Measurements from ENCODE around the gene AGAP3.

AGAP3 gene

DNA sequence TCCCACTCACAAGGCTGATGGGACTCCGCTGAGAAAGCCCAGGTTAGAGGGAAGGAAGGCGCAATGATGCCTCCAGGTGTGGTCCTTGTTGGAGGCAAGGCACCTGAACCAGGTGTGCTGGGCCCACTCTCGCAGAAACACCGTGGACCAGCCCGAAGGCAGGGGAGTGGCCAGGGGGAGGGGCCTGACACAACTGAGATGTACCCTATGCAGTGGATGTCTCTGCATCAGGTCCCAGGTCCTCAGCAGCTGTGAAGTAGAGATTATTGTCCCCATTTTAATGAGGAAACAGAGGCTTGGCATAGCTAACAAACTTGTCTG, 49.2 kb downstream of the AGAP3 start:
- Mint-ChIP-seq H3K36me3 (peaks cover 51% of the 10 kb centered on the region), H3K27ac (no peak overlapping the region), H3K4me1 (no peaks in the 10 kb centered on the region), H3K9me3 (no peaks in the 10 kb centered on the region), H3K4me3 (no peak overlapping the region), H3K27me3 (no peaks in the 10 kb centered on the region)
- ATAC-seq: no peak

DNA sequence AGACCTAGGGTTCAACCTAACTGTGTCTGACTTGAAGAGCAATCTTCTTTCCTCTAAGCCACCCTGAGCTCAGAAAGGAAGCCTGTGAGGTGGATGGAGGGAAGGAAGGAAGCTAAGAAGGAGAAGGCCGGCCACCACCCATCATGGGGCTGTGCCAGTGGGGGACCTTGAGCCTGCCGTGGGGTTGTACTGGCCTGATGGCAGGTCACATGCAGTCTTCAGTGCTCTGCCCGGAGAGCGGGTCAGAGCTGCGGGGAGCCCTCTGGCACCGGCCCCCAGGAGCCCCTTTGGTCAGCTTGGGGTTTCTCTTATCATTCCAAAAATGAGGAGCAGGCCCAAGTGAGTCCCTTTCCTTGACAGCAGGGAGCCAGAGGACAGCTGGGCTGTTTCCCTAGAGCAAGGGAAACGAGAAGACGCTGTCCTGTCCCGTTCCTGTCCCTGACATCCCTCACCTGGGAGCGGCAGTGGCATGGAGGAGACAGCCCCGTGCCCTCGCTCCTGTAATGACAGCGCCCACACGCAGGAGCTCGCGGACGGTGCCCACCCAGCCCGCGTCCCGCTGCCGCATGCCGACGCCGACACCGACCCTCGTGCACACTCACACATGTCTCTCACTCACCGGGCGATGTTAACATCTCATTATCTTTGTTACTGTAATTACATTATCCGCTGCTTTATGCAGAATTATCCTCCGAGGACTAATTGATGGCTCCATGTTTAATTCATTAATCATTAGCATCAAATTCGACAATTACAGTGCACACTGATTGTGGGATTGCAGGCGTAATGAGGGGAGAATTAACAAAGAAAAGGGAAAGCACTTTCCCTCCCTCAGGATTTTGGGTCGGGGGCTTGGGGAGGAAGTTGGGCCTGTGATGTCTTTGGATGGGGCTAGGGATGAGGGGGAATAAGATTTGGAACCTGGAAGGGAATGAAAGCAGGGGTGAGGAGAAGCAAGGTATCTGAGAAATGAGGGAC, 49.9 kb downstream of the AGAP3 start:
- ATAC-seq: no peak
- Mint-ChIP-seq H3K27me3 (no peaks in the 10 kb centered on the region), H3K4me1 (no peaks in the 10 kb centered on the region), H3K4me3 (no peak overlapping the region), H3K9me3 (no peaks in the 10 kb centered on the region), H3K36me3 (peaks cover 48% of the 10 kb centered on the region), H3K27ac (no peak overlapping the region)

DNA sequence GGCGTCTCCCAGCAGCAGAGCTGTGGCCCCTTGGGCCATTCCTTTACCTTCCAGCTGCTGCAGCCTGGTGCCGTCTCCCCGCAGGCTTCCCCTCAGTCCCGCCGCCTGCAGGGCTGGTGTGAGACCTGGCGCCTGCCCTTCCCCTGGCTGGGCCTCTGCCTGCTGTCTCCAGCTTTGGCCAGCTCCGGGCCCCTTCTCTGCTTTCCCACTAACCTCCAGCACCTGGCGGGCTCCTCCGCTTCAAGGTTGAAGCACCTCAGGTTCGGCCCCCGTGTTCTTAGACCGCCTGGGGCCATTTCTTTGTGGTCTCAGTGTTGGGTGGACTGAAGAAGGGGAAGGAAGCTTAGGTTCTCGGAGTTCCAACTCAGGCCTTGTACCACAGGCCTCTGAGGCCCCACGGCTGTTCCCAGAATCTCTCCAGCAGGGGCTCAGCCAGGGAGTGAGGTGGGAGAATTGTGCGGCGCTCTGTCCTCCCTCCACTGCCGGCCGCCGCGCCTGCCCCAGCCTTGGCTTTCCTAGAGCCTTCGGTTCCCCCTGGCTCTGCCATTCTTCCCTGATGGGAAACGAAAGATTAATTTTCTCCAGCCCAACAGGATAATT, 50.9 kb downstream of the AGAP3 start:
- no peaks in the 10 kb centered on the region for H3K4me1 Mint-ChIP-seq
- no peak overlapping the region for H3K27ac Mint-ChIP-seq
- no peaks in the 10 kb centered on the region for H3K9me3 Mint-ChIP-seq
- no peak for ATAC-seq
- H3K27me3 Mint-ChIP-seq: no peaks in the 10 kb centered on the region
- peaks cover 48% of the 10 kb centered on the region for H3K36me3 Mint-ChIP-seq
- no peak overlapping the region for H3K4me3 Mint-ChIP-seq

DNA sequence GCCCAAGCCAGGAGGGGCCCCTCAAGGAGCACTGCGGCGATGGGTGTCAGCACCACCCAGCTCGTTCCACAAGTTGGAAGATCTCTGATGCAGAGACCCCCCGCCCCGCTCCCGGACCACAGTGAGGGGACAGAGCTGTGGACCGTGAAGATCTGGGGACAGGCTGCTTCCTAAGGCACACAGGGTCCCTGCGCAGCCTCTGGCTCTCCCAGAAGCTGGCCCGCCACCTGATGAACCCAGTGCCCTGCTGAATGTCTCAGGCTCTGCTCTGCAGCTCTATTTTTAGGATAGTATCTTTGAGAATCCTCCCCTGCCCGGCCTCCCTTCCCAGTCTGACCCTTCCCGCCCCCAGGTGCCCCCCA, 51.5 kb downstream of the AGAP3 start:
- Mint-ChIP-seq H3K27ac (no peak overlapping the region), H3K9me3 (no peaks in the 10 kb centered on the region), H3K27me3 (no peaks in the 10 kb centered on the region), H3K36me3 (peaks cover 53% of the 10 kb centered on the region), H3K4me3 (no peak overlapping the region), H3K4me1 (no peaks in the 10 kb centered on the region)
- no peak for ATAC-seq

DNA sequence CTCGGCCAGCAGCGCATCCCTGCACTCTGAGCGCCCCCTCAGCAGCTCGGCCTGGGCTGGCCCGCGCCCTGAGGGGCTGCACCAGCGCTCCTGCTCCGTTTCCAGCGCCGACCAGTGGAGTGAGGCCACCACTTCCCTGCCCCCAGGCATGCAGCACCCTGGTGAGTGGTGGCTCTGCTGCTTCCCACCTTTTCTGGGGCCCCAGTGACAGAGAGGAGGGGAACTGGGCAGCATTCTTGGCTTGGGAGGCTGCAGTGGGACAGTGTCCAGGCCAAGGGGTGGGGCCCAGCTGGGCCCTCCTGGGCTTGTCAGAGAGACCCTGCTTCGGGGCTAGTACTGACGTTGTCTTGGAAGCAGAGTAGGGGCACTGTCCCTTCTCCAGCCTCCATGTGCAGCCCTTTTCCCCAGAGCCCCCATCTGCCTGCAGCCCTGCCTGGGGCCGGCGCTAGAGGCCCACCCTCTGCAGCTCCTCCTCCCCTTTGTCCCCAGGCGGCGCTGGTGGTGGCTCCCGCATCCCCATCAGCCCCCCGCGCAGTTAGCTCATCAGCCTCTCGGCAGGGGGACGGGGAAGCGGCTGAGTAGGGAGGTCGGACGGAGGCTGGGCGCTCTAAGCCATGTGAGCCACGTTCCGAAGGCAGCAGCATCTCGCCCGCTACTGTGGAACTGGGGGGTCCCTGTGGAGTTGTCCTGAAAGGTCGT, 52.0 kb downstream of the AGAP3 start:
- H3K4me1 Mint-ChIP-seq: no peaks in the 10 kb centered on the region
- no peak overlapping the region for H3K27ac Mint-ChIP-seq
- ATAC-seq: no peak
- H3K27me3 Mint-ChIP-seq: no peaks in the 10 kb centered on the region
- H3K4me3 Mint-ChIP-seq: no peak overlapping the region
- peaks cover 58% of the 10 kb centered on the region for H3K36me3 Mint-ChIP-seq
- H3K9me3 Mint-ChIP-seq: no peaks in the 10 kb centered on the region

DNA sequence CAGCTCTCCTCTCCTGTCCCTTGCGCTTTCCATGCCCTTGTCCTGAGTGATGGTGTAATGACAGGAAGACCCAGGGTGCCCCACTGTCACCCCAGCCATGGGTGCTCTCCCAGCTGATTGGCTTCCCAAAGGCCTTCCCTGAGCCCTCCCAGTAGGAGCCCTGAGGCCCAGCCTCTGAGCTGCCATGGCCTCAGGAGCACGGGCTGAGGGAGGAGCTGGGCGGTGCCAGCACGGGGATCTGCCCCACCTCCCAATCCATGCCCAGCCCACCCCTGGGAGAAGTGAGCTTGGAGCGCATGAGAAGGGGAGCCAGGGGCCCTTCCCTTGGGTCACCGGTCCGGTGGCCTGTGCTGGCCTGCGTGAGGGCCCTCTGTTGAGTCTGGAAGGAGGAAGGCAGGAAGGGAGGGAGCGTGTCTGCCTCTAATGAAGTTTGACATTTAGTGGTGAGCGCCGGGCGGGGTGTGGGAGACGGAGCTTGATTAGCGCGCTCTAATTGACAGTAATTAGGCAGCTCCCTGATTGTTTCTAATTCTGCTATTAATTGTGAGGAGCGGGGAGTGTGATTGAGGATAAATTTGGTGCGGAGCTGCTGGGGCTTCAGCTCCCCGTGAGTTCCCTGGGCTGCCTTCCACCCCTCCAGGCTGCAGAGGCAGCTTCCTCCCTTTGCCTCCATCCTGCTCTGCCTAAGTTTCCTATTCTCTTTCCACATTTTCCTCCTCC, 53.0 kb downstream of the AGAP3 start:
- no peak for ATAC-seq
- H3K36me3 Mint-ChIP-seq: peaks cover 59% of the 10 kb centered on the region
- H3K27ac Mint-ChIP-seq: no peak overlapping the region
- H3K27me3 Mint-ChIP-seq: no peaks in the 10 kb centered on the region
- H3K9me3 Mint-ChIP-seq: no peaks in the 10 kb centered on the region
- no peaks in the 10 kb centered on the region for H3K4me1 Mint-ChIP-seq
- H3K4me3 Mint-ChIP-seq: no peak overlapping the region

DNA sequence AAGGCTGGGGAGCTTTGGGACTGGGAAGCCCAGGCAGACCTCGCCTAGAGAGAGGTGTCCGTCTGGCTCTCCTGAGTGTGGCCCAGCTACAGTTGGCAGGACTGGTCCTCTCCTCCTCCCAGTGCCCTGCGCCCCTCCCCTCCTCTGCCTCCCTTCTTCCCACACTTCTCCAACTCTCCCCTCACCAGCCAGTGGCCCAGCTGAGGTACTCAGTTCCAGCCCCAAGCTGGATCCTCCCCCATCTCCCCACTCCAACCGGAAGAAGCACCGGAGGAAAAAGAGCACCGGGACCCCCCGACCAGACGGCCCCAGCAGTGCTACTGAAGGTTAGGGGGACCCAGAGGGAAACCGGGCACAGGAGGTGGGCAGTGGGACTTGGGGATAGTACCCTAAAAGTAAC, 53.5 kb downstream of the AGAP3 start:
- ATAC-seq: no peak
- H3K36me3 Mint-ChIP-seq: peaks cover 59% of the 10 kb centered on the region
- H3K4me1 Mint-ChIP-seq: no peaks in the 10 kb centered on the region
- no peak overlapping the region for H3K4me3 Mint-ChIP-seq
- H3K27me3 Mint-ChIP-seq: no peaks in the 10 kb centered on the region
- H3K27ac Mint-ChIP-seq: no peak overlapping the region
- no peaks in the 10 kb centered on the region for H3K9me3 Mint-ChIP-seq

DNA sequence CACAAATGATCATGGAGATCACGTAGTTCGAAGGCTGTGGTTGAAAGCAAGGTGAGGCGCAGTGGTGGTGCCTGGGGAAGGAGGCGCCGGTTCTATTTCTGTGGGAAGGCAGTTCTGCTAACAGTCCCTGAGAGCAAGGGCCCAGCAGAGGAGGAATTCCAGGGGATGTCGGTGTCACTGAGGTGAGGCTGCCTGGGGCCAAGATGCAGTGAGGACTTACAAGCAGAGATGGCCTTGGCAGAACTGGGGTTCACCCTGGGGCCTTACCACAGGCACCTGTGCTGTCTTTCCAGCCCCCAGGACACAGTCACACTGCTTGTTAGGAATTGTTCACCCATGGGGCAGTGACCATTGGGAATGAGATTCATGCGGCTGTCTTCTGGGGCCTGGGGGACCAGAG, 54.6 kb downstream of the AGAP3 start:
- H3K4me1 Mint-ChIP-seq: no peaks in the 10 kb centered on the region
- no peak overlapping the region for H3K27ac Mint-ChIP-seq
- no peaks in the 10 kb centered on the region for H3K9me3 Mint-ChIP-seq
- peaks cover 52% of the 10 kb centered on the region for H3K36me3 Mint-ChIP-seq
- no peak overlapping the region for H3K4me3 Mint-ChIP-seq
- no peaks in the 10 kb centered on the region for H3K27me3 Mint-ChIP-seq
- ATAC-seq: no peak

DNA sequence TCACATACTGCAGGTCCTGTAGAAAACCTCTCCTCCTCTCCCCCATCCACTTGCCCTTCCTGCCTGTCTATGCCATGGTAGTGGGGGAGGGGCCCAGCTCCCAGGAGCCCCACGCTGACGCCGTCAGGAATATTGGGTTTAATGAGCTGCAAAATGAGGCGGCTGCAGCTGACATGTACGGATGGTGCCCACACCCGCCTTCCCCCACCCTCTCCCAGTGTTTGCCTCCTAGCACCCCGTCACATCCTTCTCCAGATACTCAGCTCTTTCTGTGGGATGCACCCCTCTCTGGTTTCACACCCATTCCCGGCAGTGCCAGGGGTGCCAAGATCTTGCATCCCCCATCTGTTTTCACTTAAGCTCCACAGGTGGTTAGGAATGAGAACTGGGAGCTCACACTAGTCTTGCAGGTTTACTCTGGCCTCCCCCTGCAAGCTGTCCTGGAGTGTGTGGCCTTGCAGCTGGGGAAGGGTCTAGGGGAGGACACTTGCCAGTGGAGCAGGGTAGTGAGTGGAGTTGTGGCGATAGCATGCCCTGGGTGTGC, 55.1 kb downstream of the AGAP3 start:
- Mint-ChIP-seq H3K27ac (no peak overlapping the region), H3K4me1 (no peaks in the 10 kb centered on the region), H3K9me3 (no peaks in the 10 kb centered on the region), H3K36me3 (peaks cover 48% of the 10 kb centered on the region), H3K4me3 (no peak overlapping the region), H3K27me3 (no peaks in the 10 kb centered on the region)
- no peak for ATAC-seq

DNA sequence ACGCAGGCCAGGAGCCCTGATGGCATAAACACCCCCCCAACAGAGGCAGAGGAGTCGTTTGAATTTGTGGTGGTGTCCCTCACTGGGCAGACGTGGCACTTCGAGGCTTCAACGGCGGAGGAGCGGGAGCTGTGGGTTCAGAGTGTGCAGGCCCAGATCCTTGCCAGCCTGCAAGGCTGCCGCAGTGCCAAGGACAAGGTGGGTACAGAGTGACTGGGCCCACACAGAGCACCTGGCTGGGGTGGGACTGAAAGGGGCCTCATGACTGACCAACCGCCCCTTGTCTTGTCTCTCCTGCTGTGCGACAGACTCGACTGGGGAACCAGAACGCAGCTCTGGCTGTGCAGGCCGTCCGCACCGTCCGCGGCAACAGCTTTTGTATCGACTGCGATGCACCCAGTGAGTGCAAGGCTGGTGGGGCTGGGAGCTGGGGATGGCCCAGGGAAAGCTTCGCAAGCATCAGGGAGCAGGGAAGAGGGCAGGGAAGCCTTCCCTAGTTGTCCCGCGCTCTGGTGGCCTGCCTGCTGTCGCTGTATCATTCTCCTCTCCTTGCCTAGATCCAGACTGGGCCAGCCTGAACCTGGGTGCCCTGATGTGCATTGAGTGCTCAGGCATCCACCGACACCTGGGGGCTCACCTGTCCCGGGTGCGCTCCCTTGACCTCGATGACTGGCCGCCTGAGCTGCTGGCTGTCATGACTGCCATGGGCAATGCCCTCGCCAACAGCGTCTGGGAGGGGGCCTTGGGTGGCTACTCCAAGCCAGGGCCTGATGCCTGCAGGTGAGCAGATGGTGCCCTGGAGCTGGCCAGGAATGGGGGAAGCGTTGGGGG, 55.8 kb downstream of the AGAP3 start:
- H3K27ac Mint-ChIP-seq: no peak overlapping the region
- H3K4me3 Mint-ChIP-seq: no peak overlapping the region

DNA sequence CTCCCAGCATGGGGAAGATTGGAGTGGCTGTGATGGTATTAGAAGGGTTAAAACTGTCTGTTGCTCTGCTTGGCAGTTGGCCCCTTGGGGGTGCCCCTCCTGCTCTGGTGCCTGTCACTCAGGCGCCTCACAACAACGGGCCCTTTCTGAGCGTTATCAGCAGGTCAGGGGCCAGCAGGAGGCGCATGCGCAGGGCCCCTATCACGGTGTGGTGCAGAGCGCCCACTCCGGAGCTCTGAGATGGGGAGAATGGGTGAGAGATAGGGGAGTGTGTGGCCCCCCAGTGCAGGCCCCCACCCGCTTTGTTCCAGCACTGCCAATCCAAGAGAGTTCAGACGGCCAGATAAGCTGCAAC, 56.4 kb downstream of the AGAP3 start:
- no peaks in the 10 kb centered on the region for H3K4me1 Mint-ChIP-seq

More for the DNA sequence above, 55.8 kb downstream of the AGAP3 start:
- H3K36me3 Mint-ChIP-seq: peaks cover 45% of the 10 kb centered on the region
- ATAC-seq: no peak
- no peaks in the 10 kb centered on the region for H3K27me3 Mint-ChIP-seq
- no peaks in the 10 kb centered on the region for H3K4me1 Mint-ChIP-seq
- H3K9me3 Mint-ChIP-seq: no peaks in the 10 kb centered on the region

DNA sequence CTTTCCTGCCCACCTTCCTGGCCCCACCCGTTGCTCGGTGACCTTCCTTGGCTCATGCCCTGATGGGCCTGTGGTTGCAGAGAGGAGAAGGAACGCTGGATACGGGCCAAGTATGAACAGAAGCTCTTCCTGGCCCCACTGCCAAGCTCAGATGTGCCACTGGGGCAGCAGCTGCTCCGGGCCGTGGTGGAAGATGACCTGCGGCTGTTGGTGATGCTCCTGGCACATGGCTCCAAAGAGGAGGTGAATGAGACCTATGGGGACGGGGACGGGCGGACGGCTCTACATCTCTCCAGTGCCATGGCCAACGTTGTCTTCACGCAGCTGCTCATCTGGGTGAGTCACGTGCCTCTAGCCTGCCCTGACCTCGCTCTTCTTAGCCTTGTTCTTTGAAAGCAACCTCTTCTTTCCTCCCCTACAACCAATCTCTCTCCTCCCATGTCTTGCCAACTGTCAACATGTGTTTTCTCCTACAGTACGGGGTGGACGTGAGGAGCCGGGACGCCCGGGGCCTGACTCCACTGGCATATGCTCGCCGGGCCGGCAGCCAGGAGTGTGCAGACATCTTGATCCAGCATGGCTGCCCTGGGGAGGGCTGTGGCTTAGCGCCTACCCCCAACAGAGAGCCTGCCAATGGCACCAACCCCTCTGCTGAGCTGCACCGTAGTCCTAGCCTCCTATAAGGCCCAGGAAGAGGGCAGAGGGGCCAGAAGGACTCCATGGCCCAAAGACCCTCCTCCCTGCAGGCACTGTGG, 57.2 kb downstream of the AGAP3 start:
- Mint-ChIP-seq H3K9me3 (no peaks in the 10 kb centered on the region), H3K27ac (no peak overlapping the region), H3K36me3 (peaks cover 45% of the 10 kb centered on the region), H3K27me3 (no peaks in the 10 kb centered on the region), H3K4me1 (no peaks in the 10 kb centered on the region), H3K4me3 (no peak overlapping the region)
- ATAC-seq: no peak

More for the DNA sequence above, 56.4 kb downstream of the AGAP3 start:
- Mint-ChIP-seq H3K27ac (no peak overlapping the region), H3K4me3 (no peak overlapping the region), H3K36me3 (peaks cover 45% of the 10 kb centered on the region), H3K27me3 (no peaks in the 10 kb centered on the region), H3K9me3 (no peaks in the 10 kb centered on the region)
- no peak for ATAC-seq

DNA sequence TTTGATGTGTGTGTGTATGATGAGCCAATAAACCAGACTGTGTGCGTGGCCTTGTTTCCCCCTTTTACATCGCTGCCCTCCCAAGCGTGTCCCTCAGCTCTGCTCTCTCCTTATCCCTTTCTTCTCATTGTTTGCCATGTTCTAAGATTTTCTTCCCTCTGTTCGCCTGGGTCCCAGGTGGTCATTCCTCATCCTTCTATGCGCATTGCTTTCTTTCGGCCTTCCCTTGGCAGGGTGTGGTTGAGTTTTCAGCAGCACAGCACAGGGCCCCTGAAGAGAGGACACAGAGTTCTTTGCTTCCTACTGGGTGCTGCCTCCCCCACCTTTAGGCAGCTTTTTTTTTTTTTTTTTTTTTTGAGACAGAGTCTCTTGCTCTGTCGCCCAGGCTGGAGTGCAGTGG, 58.1 kb downstream of the AGAP3 start:
- H3K4me1 Mint-ChIP-seq: no peaks in the 10 kb centered on the region
- ATAC-seq: no peak
- no peaks in the 10 kb centered on the region for H3K9me3 Mint-ChIP-seq
- peaks cover 39% of the 10 kb centered on the region for H3K36me3 Mint-ChIP-seq
- no peaks in the 10 kb centered on the region for H3K27me3 Mint-ChIP-seq
- no peak overlapping the region for H3K4me3 Mint-ChIP-seq
- no peak overlapping the region for H3K27ac Mint-ChIP-seq

DNA sequence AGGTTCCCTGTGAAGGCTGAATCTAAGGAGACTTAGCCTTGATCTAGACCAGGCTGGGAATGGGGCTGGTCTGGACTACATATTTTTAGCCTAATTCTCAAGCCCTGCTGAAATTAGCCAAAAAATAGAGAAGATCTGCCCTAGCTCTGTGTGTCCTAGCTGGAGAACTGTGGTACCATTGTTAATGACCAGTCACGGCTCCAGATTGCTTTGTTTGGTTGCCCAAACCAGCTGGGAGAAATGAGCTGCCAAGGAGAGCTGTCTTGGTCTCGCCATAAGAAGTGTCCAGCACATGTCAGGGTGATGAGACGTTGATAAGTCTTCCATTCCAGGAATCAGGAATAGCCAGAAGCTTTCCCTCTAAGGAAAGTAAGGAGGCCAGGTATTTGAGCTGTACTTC, 60.5 kb downstream of the AGAP3 start:
- Mint-ChIP-seq H3K9me3 (no peaks in the 10 kb centered on the region), H3K4me1 (no peaks in the 10 kb centered on the region)

More for the DNA sequence above, 60.5 kb downstream of the AGAP3 start:
- H3K27ac Mint-ChIP-seq: no peak overlapping the region
- H3K27me3 Mint-ChIP-seq: no peaks in the 10 kb centered on the region
- no peak overlapping the region for H3K4me3 Mint-ChIP-seq
- no peak for ATAC-seq
- peaks cover 29% of the 10 kb centered on the region for H3K36me3 Mint-ChIP-seq

Data from stimulated activated memory B cell treated with anti-CD40 and anti-IgM and Interleukin-4, amounts not matched to agents 10 μg/mL and 1 μg/mL and 100 μg/mL, for 72 hours (primary cell).